ENCODE data around the gene SNX4.

DNA sequence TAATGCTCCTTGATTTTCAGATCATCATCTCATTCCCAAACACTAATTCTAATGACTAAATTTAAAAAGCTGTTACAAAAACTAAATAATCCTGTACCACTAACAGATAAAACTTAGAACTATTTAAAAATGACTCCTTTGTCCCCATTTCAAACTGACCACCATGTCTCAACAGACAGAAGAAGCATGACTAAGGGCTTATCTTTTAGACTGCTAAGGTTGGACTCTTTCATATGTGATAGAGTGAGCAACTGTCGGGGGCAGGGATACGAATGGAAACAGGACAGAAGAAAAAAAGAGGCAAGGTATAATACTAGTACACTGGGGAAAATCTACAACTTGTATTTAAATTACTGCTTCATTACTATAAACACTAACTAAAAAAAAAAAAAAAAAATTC, 23.3 kb downstream of the SNX4 start:
- TF ChIP-seq, protein P1, sequence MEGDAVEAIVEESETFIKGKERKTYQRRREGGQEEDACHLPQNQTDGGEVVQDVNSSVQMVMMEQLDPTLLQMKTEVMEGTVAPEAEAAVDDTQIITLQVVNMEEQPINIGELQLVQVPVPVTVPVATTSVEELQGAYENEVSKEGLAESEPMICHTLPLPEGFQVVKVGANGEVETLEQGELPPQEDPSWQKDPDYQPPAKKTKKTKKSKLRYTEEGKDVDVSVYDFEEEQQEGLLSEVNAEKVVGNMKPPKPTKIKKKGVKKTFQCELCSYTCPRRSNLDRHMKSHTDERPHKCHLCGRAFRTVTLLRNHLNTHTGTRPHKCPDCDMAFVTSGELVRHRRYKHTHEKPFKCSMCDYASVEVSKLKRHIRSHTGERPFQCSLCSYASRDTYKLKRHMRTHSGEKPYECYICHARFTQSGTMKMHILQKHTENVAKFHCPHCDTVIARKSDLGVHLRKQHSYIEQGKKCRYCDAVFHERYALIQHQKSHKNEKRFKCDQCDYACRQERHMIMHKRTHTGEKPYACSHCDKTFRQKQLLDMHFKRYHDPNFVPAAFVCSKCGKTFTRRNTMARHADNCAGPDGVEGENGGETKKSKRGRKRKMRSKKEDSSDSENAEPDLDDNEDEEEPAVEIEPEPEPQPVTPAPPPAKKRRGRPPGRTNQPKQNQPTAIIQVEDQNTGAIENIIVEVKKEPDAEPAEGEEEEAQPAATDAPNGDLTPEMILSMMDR (IDR thresholded peaks at IDR 0.05), result no peak
- TF ChIP-seq POLR2A (IDR thresholded peaks at IDR 0.05) (no peak), EP300 (IDR thresholded peaks at IDR 0.05) (no peak)

Measured in suprapubic skin (tissue), 3 donors.